D721Med (cell line): Measurements from ENCODE around the gene AP2B1.

ENCODE experiments used
- DNase-seq: peaks from one replicate; pipeline ENCODE4 v3.0.0; 2011; ENCODE audit warnings: low spot score; ENCODE audit not compliant: insufficient read length
- FAIRE-seq: peaks from 2 replicates; lab custom pipeline; 2011; peaks lifted over from hg19 to GRCh38; lab: Jason Lieb, UNC
- CTCF ChIP-seq: IDR thresholded peaks from 2 replicates; pipeline ENCODE4 v1.5.1; 2012; ENCODE audit warnings: mild to moderate bottlenecking, control low read depth; ENCODE audit not compliant: insufficient read depth; ENCODE audit errors: missing control alignments

AP2B1 gene

GRCh38 chr17:35588196-35588920 lies 1.2 kb downstream of the AP2B1 start:
- TF ChIP-seq CTCF: no peak
- FAIRE-seq: no peak
- no peak for DNase-seq

GRCh38 chr17:35596072-35596471 lies 8.9 kb downstream of the AP2B1 start:
- no peak for DNase-seq
- FAIRE-seq: no peak
- no peak for TF ChIP-seq CTCF

GRCh38 chr17:35596530-35597233 lies 9.6 kb downstream of the AP2B1 start:
- DNase-seq (no peak), FAIRE-seq (no peak)
- no peak for TF ChIP-seq CTCF

- TF ChIP-seq CTCF: no peak
- FAIRE-seq (no peak), DNase-seq (no peak)
These were observed 10.5 kb downstream of the AP2B1 start for GRCh38 chr17:35597604-35598003.

- no peak for DNase-seq
- no peak for FAIRE-seq
- no peak for TF ChIP-seq CTCF
These were observed 16.6 kb downstream of the AP2B1 start for GRCh38 chr17:35603674-35604073.

- no peak for TF ChIP-seq CTCF
- FAIRE-seq: no peak
- no peak for DNase-seq
These were observed 18.6 kb downstream of the AP2B1 start for GRCh38 chr17:35605678-35606077.
